GM19240 (cell line): Measurements from ENCODE around the gene LIMS2.

Source experiments
- DNase-seq: peaks from one replicate; pipeline ENCODE4 v3.0.0; 2011; ENCODE audit warnings: low spot score; ENCODE audit not compliant: insufficient read length

The LIMS2 gene

GRCh38 chr2:127623388-127624319 is 51.7 kb downstream of the LIMS2 start:
- no peak for DNase-seq

- DNase-seq: no peak
These were observed 52.6 kb downstream of the LIMS2 start for GRCh38 chr2:127622561-127623387.

DNA sequence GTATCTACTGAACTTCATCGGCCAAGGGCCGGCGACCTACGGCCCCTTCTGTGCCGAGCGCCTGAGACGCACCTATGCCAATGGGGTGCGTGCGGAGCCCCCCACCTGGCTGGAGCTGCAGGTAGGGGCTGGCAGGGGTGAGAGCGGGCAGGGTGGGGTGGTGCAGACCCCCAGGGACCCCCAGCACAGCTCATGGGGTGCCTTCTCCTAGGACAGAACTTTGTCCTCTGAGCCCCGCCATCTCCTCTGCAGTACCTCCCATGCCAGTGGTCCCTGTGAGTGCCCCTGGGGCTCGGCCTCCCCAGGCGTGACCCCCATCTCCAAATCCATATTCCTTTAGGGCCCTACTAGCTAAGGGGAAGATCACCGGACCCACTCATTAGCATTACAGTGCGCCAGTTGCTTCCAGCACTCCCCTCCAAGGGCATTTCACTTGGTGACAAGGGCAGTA is 53.3 kb downstream of the LIMS2 start:
- DNase-seq: no peak

- no peak for DNase-seq
These were observed 54.5 kb downstream of the LIMS2 start for GRCh38 chr2:127620866-127621265.

DNA sequence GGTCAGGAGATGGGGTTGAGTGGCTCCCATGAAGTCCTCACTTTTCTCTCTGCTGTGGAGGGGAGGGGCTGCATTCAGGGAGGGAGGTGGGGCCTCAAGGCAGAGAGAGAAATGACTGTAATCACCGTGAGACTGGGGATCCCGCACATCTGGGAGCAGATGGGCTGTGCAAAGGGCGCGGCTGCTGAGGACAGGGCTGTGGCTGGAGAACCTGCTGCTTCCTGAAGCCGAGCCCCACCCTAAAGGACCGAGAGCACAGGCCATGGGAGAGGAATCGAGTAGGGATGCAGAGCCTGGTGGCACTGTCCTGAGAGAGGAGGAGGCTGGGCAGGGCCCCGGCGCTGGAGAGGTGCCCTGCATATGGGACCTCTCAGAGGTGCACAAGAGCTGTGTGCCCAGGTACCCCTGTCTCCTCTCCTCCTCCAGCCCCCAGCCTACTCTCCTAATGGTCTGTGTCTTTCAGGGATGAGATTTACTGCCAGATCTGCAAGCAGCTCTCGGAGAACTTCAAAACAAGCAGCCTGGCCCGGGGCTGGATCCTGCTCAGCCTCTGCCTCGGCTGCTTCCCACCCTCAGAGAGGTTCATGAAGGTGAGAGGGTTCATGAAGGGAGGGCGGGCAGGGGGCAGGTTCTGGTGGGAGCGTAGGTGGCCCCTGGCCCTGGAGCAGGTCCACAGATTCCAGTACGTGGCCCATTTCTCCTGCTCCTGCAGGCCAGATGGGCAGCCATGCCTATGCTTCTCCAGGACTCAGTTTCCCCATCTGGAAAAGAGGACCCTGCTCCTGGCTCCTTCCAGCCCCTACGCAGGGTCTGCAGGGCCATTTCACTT is 55.2 kb downstream of the LIMS2 start:
- no peak for DNase-seq

DNA sequence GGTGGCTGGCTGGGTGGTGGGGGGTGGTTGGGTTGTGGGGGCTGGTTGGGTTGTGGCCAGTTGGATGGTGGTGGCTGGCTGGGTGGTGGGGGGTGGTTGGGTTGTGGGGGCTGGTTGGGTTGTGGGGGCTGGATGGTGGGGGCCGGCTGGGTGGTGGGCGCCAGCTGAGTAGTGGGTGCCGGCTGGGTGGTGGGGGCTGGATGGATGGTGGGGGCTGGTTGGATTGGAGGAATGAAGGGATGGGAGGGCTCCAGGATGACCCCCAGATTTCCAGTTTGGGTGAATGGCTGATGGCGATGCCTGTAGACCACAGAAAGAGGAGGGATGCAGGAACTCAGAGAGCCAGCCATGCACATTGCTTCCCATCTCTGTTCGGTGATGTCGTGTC is 56.1 kb downstream of the LIMS2 start:
- DNase-seq: no peak

DNA sequence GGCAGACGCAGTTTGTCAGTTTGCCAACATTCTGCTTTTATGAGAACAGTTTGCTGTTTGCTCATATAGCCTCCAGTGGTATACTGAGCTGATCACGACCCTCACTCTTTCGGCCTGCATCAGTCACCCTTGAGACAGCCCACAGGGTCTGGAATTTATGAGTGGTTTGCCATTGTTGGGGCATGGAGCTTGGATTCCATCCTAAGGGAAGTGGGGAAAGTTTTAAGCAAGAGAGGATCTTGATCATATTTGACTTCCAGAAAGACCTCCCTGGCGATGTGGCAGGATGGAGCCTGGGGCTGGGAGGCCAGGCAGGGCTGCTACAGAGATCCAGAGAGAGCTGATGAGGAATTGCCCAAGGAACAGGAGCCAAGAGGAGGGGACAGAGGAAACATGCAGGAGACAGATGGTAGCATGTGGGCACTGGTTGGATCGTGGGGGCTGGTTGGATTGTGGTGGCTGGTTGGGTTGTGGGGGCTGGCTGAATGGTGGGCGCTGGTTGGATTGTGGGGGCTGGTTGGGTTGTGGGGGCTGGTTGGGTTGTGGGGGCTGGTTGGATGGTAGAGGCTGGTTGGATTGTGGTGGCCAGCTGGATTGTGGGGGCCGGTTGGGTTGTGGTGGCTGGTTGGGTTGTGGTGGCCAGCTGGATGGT is 56.7 kb downstream of the LIMS2 start:
- no peak for DNase-seq

DNA sequence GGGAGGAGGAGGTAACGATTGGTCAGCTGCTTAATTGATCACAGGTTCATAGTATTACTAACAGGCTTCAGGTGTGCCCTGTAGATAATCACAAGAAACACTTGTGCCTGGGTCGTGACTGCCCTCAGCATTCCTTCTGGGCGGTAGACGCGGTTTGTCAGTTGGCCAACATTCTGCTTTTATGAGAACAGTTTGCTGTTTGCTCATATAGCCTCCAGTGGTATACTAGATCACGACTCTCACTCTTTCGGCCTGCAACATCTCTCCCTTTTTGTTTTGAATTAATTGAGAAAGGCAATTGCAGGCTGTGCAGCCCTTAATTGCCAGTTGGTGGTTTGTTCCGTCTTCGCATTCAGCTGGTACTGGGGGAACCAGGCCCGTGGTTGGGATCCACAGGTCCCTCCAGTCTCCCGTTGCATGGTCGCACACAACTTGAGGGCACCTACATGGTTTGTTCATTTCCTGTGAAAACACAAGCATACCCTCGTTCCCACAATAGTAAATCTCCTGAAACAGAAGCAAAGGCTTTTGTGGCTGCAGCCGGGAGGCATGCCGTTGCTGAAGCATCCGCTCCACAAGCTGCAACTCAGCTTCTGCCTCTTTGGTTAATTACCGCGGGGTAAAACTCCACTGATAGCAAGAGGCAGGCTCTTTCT is 59.7 kb downstream of the LIMS2 start:
- DNase-seq: no peak

DNA sequence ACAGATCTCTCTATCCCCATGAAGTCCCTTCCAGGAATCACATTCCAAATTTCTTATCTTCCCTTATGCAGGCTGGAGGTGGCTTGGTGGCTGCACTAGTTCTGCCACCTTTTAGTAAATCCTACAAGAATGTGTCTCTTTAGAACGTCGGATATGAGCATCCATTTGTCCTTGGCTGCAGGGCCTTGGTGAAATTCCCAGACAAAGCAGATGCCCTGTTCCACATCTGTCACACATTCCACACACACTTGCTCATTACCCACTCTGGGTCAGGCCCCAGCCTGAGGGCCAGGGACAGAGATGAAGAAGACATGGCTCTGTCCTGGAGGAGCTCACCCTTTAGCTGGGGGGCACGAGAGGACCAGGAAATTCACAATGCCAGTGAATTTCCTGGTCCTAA is 60.6 kb downstream of the LIMS2 start:
- no peak for DNase-seq

DNA sequence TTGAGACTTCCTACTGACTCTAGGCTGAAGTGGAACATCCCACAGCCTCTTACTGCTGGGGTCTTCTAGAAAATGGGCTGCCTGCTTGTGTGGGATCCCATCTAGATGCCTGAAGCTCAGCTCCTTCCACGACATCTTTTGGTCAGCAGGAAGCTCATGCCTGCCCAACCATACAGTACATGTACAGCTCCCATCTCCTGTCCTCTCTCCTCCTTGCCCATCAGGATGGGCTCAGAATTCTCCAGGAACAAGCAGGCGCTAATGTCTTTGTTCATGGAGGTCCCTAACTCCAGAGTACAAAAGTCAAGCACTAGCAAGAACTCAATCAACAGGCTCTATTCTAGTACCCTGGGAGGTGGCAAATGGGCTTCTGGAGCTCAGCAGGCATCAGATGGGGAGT is 61.1 kb downstream of the LIMS2 start:
- DNase-seq: no peak

DNA sequence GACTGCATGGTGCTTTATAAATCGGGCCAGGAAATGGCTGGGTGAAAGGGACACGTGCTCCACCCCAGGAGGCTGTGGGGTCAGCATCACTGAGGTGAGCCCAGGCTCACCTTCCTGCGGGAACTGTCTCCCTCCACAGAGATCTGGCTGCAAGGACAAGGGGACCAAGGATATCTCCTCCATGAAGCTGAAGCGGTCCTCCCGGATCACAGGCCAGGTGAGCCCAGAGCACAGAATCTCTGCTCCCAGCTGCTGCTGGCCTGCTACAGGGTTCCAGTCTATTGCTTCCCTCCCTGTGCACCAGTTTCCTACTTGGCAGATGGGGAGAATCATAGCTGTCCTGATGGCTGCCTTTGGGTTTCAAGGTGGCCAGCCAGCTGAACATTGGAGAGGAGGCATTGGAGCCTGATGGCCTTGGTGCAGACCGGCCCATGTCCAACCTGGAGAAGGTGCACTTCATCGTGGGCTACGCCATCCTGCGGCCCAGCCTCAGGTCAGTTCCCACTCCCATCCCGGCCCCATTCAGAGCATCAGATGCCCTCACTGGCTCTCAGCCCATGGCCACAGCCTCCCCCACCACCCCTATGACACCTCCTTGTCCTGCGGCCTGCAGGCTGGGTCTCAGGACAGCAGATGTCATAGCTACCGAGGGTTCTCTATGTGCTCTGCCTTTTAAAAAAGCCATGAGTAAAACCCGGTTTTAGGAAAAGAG is 63.1 kb downstream of the LIMS2 start:
- DNase-seq: no peak

DNA sequence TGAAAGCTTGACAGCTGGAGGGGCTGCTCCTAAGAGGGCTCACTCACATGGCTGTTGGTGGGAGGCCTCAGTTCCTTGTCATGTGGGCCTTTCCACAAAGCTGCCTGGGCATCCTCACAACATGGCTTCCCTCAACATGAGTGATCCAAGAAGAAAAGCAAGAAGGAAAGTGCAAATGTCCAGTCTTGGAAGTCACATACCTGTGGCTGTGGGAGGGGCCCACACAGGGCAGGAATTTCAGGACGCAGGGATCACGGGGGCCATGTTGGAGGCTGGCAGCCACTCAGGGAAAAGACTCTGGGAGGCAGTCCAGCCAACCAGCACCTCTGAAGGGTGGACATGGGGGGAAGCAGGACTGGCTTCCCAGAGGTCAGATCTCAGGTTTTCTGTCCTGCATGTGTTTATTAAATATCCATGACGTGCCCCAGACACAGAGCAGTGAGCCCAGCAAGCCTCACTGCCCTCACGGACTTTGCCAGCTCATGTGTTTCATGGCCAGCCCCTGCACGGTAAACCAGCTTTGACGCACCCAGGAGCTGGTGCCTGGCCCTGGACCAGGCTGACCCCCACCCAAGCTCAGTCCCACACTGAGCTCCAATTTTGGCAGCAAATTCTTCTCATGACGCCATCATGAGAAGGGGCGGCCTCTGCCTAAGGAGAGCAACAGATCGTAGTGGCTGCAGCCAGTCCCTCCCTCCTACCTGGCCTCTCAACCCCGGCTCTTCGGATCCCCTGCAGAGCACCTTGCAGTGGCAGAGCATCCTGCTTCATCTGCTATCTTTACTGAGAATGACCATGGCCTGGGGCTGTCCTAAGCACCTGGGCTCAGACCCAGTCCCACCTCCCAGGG is 64.0 kb downstream of the LIMS2 start:
- no peak for DNase-seq

- DNase-seq: no peak
These were observed 64.8 kb downstream of the LIMS2 start for GRCh38 chr2:127610561-127610960.

DNA sequence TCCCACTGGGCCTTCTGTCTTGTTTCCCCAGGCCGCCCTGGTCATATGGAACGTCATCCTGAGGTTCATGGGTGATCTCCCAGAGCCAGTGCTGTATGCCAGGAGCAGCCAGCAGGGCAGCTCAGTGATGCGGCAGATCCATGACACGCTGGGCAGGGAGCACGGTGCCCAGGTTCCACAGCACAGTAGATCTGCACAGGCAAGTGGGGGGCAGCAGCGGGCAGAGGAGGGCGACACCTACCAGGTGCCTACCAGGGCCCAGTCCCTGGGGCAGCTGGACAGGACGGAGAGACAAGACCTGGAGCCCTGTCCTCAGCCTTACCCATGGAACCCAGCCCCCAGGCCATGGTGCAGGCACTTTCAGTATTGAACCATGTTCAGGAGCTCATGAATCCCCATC is 65.5 kb downstream of the LIMS2 start:
- no peak for DNase-seq

DNA sequence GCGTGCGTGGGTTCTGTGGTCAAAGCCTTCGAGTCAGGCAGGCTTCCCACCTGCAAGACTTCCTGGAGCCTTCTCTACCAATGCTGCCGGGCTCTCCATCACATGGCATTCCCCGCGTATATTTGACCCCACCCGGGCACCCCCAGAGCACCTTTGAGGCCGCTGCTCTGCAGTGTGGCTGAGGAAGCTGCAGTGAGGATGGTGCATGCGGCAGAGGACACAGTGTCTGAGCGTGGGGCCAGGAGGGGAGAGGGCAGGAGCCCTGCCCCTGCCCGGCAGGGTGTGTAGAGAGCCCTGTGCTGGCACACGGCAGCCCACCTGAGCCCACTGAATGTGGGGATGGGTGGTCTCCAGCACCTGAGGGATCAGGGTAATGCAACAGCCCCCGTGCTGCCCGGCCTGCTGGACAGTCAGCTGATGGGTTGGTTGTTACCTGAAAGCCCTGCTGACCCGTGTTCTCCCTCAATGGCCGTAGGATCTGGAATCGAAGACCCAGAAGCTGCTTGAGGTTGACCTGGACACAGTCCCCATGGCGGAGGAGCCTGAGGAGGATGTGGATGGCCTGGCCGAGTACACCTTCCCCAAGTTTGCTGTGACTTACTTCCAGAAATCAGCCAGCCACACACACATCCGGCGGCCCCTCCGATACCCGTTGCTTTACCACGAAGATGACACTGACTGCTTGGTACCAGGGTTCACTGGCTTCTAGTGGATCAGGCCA is 66.1 kb downstream of the LIMS2 start:
- DNase-seq: no peak

DNA sequence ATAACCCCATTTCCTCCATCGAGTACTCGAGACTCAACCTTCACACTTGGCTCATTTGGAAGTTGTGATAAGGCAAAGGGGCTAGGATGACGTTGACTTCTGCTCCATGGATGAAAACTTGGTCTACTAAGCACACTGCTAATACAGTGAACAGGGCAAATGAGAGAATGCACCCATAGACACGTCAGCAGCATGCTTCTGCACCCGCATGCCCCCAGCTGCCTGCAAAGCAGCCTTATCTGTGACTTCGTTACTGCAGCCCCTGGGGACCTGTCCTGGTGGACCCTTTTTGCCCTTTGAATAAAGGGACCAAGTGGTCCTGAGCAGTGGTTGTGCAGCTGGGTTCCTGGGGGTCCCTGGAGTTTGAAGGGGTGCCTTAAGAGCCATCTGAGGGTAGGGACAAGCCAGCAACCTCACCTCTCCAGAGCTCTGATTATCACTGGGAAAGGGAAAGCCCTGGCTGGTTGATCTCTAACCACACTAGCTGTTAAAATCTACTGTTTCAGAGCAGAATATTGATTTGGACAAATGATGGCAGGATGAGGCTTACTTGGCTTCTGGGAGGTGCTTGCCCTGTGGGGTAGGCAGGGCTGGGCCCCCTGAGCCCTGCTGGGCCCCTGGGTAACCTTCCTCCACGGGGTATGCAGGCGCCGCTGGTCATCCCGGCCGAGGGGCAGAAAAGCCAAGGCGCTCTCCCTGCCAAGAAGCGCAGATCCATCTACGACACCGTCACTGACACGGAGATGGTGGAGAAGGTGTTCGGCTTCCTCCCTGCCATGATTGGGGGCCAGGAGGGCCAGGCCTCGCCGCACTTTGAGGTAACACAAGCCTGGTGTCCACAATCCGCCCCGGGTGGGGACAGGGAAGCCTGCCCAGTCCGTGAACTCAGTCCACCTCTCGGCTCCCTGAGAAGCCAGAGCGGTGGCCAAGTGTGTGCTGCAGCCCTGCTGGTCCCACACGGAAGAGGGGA is 67.0 kb downstream of the LIMS2 start:
- DNase-seq: no peak

GRCh38 chr2:127607399-127607908 is 67.9 kb downstream of the LIMS2 start:
- DNase-seq: no peak
